HG02642 (cell line): ENCODE data around the gene COL23A1.

Experiments
- ATAC-seq: cut with Tn5 transposase; IDR thresholded peaks from one replicate; pipeline ENCODE4 v1.9.1; 2021; ENCODE audit warnings: mild to moderate bottlenecking; ENCODE audit not compliant: unreplicated experiment, poor library complexity

COL23A1 gene

DNA sequence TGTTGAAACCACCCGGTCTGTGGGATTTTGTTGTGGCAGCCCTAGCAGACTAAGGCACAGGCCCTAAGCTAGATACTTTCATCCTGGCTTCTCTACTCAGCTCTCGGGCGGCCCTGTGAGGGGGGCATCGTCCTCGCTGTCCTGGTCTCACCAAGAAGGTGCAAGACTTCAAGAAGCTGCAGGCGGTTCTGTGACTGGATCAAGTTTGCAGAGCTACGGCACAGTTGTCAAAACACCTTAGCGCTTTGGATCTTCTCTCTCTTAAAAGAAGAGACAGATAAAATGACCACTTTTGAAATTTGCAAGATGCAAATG is 238.2 kb downstream of the COL23A1 start:
- no peak for ATAC-seq

DNA sequence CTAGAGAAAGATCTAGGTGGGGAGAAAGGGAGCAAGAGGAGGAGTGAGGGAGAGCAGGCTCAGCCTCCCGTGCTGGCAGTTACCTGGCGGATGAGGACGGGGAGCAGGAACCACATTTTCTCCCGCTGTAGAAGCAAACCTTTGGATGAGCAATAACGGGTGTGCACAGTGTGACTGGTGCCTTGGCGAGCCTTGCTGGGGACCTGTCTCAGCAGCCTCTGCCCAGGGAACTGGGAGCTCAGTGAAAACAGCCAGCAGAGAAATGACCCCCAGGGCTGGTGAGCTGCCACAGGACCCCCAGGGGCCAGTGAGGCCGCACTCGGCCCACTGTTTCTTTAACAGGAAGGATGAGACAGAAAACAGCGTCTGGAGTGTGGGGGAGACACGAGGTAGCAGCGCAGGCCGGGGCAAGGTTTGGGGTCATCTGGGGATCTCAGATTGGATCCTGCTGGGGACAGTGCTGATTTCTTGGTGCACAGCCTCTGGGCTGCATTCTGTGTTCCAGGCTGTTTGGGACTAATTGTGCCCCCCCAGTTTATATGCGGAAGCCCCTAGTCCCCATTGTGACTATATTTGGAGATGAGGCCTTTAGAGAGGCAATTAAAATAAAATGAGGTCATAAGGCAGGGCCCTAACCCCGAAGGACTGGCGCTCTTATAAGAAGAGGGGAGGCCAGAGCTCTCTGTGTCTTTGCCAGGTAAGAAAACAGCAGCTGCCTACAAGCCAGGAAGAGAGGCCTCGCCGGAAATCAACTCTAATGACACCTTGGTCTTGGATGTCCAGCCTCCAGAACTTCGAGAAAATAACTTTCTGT is 238.8 kb downstream of the COL23A1 start:
- ATAC-seq, result no peak

DNA sequence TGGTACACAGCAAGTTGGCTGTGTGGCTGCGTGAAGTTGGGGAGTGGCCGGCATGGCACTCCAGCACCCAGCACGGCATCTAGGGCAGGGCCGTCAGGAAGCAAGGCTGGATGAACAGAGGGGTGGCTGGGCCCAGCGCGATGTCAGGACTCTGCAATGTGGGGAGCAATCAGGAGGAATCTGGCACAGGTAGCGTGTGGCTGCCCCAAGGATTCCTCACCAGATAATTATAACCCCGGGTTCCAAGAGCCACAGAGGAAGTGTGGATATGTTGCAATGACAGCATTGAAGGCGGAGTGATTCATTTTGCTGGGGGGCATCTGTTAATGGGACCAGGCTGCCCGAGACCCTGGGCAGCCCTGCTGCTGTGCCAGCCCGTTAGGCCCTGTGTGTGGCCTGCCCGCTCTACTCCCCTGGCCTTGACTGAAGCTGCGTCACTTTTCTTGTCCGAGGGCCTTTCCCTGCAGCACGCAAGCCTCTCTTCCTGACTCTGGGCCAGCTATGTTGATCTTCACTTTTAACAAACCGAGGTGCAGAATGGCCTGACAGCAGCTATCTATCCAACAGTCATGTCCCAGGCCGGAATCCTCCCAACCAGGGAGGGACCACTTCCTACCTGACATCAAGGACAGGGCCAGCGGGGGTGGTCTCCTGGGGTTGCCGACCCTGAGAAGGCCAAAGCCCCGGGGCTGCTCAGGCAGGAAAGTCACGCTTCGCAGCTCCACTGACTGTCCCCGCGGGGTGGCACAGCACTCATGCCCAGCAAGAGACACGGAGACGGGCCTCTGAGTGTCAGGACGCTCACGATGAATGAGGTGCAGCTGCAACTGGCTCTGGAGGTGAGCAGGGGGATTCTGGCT is 239.6 kb downstream of the COL23A1 start:
- no peak for ATAC-seq

DNA sequence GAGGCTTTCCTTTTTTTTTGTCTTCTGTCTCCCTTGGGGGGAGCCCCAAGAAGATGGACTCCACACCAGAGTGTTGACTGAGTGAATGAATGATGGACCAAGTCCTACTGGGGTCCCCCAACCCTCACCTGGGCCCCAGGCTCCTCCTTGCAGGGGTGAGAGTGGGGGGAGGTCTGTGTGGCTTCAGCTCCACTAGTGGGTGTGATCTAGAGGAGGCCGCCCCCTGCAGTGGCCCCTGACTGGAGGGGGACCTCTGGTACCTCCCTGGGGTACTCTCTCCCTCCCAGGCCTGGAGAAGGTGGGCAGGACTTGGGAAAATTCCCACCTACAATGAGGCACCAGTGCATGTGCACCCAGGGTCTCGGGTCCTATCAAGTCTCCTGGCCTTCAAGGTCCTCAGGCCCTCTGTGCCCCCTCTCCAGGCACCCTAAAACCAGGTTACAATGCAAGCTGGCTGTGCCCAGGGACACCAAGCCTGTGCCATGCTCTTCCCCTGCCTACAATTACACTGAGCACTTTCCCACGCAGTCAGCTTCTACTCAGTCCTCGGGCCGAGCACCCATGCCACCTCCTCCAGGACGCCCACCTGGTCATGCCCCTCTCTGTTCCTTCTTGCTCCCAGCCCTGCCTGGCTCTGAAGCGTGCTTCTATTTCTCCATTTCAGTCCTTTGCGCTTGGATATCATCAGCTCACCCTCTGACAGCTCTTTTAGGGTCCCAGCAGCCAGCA is 240.4 kb downstream of the COL23A1 start:
- ATAC-seq, result no peak

DNA sequence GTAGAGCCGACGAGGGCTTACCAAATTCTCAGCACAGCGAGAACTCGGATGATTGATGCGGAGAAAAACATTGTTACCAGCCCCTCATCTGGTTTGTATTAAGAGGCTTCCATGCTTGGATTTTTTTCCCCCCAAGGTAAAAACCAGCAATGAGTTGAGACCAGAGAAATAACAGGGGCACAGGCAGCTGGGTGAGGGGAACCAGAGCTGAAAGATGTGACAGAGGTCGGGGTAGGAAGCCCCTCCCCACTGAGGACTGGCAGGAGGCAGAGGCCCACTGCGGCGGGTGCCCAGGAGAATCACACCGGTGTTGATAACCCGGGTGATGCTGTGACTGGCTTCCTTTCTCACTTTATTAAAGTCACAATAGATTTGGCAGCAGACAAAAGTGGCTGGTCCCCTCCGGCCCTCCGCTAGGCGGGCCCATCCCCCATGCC is 241.1 kb downstream of the COL23A1 start:
- ATAC-seq, result no peak

DNA sequence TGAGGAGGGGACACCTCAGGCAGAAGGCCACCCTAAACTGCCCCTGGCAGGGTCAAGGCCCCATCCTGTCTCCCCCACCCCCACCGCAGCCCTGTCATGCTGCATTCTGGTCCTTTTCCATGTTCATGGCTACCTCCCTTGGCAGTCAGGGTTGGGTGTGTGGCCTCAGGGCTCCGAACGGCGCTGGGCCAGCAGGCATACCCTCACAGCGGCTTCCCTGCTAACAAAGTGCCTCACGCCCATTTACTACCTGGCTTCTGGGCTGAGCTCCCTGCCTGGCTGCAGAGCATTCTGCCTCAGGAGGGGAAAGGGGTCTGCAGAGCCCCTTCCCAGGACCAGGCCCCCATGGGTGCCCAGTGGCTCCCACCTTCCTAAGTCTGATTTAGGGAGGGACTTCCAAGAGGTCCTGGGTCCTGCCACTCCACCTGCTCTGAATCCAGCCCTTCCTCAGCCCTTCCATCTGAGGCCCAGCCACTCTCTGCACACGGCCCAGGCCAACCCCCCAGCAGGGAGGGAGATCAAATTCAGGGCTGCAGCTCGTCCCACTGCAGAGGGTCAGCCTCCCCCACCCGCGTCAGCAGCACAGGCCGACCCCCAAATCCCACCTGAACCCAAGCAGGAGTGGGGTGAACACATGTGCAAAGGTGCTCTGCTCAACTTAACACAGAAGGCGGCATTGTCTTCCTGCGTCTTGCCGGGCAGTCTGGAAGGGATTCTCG is 241.7 kb downstream of the COL23A1 start:
- no peak for ATAC-seq

DNA sequence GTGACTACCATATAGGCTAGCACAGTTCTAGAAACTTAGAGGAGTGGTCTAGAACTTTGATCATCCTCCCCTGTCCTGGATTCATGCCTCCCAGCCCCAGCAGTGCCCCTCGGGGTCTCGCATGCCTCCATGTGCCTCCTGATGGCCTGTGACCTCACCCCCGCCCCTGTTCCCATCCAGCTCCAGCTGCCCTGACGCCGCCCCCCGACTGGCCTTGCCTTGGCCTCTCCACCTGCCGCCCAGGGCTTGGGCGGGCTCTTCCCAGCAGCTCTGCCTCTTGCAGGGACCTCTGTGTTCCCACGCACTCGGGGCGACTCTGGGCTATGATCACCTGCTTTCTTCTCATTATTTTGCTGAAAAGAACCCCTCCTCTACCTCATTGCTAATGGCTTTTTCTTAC is 242.2 kb downstream of the COL23A1 start:
- ATAC-seq, result no peak

DNA sequence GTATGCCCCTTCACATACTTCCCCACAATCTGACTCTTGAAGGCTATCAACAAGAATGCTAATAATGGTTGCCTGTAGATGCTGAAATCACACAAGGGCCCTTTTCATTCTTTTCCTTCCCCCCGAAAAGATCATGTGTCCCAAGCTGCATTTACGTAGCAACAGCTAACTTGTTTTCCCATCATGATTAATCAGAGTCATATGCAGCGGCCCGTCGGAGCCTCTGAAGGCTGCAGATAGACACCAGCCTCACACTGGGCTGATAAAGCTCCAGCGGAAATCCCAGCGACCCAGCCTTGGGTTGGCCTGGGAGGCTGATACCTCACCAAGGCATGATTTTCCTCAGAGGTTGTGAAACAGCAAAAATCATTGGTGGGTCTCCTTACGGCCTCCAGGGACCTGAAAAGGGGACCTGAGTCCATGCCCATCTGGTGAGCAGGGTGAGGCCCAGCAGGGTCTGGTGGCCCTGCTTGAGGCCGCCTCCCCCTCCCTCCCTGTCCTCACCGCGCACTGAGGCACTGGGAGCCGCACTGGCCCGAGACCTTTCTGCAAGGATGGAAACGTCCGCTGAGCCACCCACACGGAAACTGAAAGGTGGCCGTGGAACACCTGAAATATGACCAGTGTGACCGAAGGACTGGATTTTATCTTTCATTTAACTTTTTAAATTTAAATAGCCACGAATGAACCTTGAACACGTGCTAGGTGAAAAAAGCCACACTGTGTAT is 243.4 kb downstream of the COL23A1 start:
- no peak for ATAC-seq

DNA sequence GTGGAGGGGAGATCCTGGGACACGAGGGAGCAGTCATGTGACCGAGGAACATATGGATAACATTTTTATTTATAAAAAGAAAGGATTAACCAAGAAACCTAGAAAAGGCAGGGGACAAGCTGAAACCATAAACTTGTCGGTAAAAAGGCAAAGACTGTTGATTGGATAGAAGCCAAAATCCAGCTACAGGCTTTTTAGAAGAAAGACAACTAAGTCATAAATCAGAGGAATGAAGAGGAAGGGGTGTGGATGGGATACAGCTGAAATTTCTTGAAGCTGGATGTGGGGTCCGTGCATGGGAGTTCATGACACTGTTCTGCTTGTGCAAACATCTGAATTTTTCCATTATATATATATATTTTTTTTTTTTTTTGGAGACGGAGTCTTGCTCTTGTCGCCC is 246.9 kb downstream of the COL23A1 start:
- no peak for ATAC-seq

DNA sequence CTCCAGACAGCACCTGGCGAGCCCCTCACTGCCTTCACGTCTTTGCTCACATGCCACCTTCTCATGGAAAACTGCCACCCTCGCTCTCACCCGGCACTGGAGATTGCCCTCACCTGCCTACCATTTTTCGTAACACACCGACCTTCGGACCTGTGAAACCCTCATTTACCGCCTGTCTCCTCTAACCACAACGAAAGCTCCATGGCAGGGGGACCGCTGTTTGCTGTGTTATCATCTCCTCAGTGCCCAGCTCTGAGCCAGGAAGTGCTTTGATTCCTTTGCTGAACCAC is 248.4 kb downstream of the COL23A1 start:
- no peak for ATAC-seq

DNA sequence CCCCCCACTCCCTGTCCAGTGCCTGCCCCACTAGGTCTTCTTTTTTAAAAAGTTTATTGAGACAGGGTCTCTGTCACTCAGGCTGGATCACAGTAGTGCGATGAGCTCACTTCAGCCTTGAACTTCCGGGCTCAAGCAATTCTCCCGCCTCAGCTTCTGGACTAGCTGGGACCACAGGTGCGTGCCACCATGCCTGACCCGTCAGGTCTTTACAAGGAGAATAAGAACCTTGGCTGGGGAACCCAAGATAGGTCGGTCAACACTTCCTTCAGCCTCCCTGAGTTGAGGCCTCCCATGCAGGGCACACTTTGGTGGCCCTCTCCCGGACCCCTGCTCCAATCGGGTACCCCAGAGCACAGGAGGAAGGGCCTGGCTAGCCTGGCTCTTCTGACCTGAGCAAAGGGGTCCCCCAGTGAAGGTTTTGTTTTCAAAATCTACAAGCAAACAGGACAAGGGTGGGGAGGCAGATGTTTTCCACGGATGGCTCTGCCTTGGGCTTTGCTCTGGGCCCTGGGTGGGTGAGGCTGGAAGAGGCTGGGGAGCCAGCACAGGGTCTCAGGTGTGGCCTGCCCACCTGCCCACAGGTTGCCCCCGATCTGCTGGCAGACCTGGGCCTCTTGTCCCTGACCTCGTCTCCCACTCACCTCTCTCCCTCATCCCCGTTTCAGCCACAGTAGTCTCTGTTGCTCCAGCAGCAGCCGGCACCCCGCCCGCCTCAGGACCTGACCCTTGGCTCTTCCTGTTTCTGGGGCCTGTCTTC is 248.9 kb downstream of the COL23A1 start:
- ATAC-seq, result no peak

DNA sequence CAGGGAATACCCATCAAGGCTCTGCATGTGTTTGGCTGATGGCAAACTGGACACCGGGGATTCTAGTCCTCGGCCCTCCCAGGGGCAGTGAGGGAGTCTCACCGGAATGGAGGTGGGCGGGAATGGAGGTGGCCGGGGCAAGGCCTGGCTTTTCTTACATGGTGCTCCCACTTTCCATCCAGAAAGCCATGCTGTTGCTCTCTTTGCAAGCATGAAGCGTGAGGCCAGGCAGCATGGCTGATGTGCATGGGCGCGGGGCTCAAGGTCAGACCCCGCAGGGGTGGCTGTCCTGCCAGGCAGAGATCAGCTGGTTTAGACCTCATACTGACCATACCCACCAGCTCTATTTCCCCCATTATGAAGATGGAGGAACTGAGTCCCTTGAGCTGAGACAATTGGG is 249.6 kb downstream of the COL23A1 start:
- no peak for ATAC-seq

DNA sequence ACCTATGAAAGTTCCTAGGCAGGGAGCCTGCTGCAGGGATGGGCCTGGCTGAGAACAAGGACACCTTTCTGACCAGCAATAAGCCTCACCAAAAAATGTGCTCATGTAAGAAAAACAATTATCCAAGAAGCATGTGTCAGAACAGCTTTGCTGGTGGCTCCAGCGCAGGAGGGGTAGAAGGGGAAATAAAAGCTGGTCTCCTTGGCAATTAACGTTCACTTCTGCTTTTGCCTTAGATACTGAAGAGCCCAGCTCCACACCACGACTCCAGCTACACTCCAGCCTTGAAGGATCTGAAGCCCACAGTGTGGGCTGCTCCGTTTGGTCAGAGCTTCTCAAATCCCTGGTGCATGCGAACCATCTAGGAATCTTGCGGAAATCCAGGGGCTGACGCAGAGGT is 250.0 kb downstream of the COL23A1 start:
- ATAC-seq, result no peak

DNA sequence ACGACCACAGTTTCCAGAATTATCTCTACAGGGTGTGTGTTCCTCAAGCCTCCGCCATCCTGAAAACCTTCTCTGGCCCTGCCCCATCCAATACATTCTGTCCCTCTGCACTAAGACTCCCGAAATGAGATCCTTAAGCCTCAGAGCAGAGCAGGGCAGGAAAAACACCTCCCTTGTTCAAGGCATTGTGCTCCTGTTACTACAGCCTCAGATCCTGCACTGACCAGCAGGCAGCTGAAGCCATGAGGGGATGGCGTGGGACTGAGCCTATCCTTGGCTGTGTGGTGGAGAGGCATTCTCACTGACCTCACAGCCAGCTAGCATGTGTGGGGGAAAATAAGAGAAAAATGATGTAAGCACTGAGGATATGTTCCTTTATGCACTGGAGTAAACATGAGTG is 250.9 kb downstream of the COL23A1 start:
- ATAC-seq, result no peak

DNA sequence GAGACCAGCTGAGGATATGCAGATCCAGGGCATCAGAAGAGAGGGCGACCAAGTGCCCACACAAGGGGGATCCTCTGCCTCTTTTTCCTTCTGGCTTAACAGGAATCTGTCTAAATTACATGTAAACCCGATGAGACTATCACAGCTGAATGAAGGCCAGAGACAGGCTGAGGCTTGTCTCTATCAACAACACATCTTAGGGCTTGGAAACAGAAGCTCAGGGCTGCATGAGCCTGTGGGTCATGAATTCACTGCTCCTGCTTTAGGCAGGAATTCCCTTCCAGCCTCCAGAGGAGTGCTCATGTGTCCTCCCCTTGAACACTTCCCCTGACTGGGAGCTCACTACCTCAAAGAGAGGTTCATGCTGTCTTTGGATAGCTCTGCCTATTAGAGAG is 251.4 kb downstream of the COL23A1 start:
- ATAC-seq, result no peak

DNA sequence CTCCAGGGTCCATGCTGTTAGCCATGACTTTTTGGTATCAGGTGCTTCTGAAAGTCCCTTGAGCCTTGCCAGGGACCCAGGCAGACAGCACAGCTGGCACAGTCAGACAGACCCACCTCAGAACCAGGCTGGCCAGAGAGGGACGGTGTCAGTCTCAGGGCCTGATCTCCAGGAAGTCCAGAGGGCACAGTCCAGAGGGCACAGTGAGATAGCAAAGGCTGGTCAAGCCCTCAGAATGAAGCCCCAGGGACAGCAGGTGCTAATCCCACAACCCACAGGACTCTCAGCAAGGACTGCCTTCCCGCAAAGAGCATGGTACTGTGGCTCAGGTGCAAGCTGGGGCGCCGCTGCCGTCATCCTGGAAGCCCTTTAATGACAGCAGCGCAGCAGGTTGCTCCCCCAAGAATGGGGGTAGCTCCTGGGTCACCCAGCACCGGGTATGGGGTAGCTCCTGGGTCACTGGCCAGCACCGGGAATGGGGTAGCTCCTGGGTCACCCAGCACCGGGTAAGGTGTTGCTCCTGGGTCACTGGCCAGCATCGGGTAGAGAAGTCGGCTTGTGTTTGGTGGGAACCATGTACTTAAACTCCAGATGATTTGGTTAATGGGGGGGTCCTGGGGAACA is 252.0 kb downstream of the COL23A1 start:
- no peak for ATAC-seq

DNA sequence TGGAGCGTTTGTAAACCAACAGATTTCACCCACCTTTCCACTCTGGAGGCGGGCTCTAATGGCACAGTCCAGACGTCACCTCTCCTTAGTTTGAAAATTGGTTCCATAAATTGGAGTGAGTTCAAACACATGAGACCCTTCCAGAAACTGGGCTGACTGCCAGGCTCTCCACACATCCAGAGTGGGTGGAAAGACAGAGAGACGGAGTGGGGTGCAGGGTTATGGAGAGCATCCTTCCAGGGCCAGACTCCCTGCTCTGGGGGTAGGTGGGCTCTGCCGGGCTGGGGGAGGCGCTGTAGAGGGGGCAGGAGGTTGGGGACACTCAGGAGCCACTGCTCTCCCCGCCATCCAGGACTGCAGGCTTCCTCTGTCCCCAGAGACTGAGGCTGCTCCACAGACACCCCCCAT is 252.9 kb downstream of the COL23A1 start:
- no peak for ATAC-seq

DNA sequence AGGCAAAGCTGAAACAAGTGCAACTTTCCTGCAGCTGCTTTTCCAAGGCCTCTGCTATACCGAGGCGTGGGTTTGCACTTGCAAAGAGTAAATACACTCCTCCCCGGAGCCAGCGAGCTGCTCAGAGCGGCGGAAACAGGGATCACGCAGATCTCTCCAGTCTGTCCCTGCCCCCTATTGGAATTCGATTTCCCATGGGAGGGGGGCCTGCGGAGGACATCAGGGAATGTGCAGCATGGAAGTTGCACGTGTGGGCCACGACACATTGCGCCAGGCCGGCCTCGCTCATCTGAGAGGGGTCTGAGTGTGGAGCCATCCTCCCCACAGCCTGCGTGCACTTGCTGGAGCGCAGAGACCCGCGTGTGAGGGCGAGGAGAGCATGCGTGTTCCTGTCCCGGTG is 253.3 kb downstream of the COL23A1 start:
- no peak for ATAC-seq
